ENCODE data around the gene SCTR.

GRCh38 chr2:119407430-119408220 is 116.7 kb downstream of the SCTR start:
- TF ChIP-seq CTCF (conservative IDR thresholded peaks at IDR 0.05; ENCODE audit: low read depth, low read length) = peak; percentile 77
- TF ChIP-seq EZH2 (IDR thresholded peaks at IDR 0.05; ENCODE audit: low read length, unreplicated experiment) = no peak
- TF ChIP-seq EZH2phosphoT487 (IDR thresholded peaks at IDR 0.05; ENCODE audit: borderline replicate concordance, low read length) = no peak
